Testis (tissue), 2 donors: ENCODE measurements around the gene POLR2E.

Source experiments
- POLR2A ChIP-seq: fragments of 450-650 bp; IDR thresholded peaks from one replicate; pipeline ENCODE4 v1.6.1; 2017; ENCODE audit warnings: antibody characterized with exemption, mild to moderate bottlenecking, moderate library complexity
- TF ChIP-seq, protein P1 (sequence below), 3 experiments: fragments of 450-650 bp in 2 of 3; fragments of 200-600 bp in 1 of 3; sonication (generic) in 1 of 3; IDR thresholded peaks; one replicate each; pipeline ENCODE4 v1.5.1; 2016 to 2019; ENCODE audit warnings: antibody characterized with exemption in 3 of 3, mild to moderate bottlenecking in 2 of 3, moderate library complexity in 1 of 3

DNA sequence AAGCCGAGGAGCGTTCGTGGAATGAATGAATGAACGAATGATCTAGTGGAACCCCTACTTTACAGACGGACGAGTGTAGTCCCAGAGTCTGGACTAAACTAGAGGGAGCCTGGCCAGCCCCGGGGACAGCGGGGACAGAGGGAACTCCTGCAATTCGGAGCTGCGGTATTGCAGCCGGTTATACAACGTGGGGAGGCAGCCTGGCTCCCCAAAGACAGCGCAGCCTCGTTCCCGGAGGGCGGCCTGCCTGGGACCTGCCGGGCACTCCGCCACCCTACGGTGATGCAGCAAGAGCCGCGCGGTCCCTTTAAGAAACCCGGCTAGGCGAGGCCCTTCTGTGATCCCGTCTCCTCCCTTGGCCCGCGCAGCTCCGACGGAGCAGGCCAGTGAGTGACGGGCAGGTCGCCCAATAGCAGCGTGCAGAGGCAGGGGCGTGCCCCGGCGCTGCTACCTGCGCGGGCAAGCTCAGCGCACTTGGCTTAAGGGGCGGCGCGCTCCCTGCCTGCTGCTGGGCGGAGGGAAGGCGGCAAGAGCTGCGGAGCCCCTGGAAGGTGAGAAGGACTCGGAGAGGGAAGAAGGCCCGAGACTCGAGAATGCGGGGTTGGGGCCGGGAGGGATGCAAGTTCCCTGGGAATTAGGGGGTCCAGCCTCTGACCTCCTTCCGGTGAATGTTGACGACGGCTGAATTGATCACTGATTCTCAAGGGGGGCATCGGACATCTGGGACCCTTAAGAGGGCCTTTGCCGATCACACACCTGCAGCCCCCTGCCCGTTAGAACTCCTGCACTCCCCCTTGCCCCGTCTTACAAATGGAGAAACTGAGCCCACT, 55.3 kb downstream of the POLR2E start, which contains the start of gene ABCA7:
- TF ChIP-seq POLR2A = no peak
- TF ChIP-seq, protein P1, sequence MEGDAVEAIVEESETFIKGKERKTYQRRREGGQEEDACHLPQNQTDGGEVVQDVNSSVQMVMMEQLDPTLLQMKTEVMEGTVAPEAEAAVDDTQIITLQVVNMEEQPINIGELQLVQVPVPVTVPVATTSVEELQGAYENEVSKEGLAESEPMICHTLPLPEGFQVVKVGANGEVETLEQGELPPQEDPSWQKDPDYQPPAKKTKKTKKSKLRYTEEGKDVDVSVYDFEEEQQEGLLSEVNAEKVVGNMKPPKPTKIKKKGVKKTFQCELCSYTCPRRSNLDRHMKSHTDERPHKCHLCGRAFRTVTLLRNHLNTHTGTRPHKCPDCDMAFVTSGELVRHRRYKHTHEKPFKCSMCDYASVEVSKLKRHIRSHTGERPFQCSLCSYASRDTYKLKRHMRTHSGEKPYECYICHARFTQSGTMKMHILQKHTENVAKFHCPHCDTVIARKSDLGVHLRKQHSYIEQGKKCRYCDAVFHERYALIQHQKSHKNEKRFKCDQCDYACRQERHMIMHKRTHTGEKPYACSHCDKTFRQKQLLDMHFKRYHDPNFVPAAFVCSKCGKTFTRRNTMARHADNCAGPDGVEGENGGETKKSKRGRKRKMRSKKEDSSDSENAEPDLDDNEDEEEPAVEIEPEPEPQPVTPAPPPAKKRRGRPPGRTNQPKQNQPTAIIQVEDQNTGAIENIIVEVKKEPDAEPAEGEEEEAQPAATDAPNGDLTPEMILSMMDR (IDR thresholded peaks at IDR 0.05) = peak in 1 of 3 experiments; percentile 22
